Tibial nerve (tissue), 4 donors: ENCODE measurements around the gene C20orf96.

ENCODE experiments used
- EP300 ChIP-seq, 2 donors: sonication (generic); formaldehyde crosslinking; IDR thresholded peaks; one replicate each; pipeline ENCODE4 v1.6.1; 2017; ENCODE audit warnings: antibody characterized with exemption in 2 of 2, mild to moderate bottlenecking in 1 of 2
- POLR2A ChIP-seq, 2 donors: fragments of 450-650 bp; IDR thresholded peaks; one replicate each; pipeline ENCODE4 v1.6.1; 2017; ENCODE audit warnings: antibody characterized with exemption in 2 of 2, mild to moderate bottlenecking in 2 of 2, moderate library complexity in 2 of 2
- TF ChIP-seq, protein P1 (sequence below), 5 experiments: fragments of 200-600 bp in 3 of 5; fragments of 450-650 bp in 2 of 5; sonication (generic) in 3 of 5; IDR thresholded peaks; one replicate each; pipeline ENCODE4 v1.5.1; 2016 to 2019; ENCODE audit warnings: antibody characterized with exemption in 5 of 5, mild to moderate bottlenecking in 3 of 5, moderate library complexity in 2 of 5

DNA sequence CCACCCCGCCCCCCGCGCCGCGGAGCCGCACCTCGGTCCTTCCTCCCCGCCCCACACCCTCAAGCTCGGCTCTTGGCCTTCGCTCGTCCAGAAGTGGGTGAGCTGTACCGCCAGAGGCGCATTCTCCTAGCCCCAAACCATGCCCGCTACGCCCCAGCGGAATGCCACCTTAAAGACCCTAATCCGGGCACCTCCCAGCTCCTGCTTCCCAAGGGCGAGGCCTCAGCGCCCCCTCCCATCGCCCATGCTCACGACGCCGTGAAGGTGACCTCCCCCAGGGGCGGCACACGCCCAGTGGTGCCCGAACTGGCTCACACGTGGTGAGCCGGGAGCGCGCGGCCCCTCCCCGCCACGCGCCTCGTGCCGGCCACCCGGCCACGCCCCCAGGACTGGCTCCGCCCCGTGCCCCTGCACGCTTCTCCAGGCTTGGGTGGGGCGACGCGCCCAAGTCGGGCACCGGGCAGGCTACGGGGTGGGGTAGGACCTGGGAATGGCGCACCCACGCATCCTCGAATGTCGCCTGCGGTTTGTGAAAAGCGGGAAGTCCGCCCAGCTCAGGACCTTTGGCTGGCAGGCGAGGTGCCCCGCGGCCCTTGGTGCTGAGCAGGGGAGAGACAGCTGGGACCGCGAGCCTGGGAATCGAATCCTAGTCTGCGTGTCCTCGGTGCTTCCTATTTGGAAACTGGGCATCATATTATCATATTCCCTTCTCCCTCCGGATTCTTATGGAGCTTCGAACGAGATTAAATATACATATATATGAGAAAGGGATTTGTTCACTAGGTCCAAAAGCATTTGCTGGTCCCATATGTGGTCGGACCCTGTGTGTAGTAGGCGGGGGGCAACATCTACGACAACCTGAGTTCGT is 33.9 kb upstream of the C20orf96 start:
- TF ChIP-seq, protein P1, sequence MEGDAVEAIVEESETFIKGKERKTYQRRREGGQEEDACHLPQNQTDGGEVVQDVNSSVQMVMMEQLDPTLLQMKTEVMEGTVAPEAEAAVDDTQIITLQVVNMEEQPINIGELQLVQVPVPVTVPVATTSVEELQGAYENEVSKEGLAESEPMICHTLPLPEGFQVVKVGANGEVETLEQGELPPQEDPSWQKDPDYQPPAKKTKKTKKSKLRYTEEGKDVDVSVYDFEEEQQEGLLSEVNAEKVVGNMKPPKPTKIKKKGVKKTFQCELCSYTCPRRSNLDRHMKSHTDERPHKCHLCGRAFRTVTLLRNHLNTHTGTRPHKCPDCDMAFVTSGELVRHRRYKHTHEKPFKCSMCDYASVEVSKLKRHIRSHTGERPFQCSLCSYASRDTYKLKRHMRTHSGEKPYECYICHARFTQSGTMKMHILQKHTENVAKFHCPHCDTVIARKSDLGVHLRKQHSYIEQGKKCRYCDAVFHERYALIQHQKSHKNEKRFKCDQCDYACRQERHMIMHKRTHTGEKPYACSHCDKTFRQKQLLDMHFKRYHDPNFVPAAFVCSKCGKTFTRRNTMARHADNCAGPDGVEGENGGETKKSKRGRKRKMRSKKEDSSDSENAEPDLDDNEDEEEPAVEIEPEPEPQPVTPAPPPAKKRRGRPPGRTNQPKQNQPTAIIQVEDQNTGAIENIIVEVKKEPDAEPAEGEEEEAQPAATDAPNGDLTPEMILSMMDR (IDR thresholded peaks at IDR 0.05) = peak in 4 of 5 experiments; percentile 11 to 67 (median 50)
- peak; percentile 67 to 76 for TF ChIP-seq POLR2A (IDR thresholded peaks at IDR 0.05)
- peak in 1 of 2 donors; percentile 84 for TF ChIP-seq EP300 (IDR thresholded peaks at IDR 0.05)
